ENCODE data around the gene KNOP1. TPM values are rescaled to one million over a fixed set of nuclear protein-coding genes. Genes with fewer than 3 reads are reported as not detected.

The KNOP1 gene
- total RNA-seq, 1 donor from 2014 or later: 46.5 TPM

DNA sequence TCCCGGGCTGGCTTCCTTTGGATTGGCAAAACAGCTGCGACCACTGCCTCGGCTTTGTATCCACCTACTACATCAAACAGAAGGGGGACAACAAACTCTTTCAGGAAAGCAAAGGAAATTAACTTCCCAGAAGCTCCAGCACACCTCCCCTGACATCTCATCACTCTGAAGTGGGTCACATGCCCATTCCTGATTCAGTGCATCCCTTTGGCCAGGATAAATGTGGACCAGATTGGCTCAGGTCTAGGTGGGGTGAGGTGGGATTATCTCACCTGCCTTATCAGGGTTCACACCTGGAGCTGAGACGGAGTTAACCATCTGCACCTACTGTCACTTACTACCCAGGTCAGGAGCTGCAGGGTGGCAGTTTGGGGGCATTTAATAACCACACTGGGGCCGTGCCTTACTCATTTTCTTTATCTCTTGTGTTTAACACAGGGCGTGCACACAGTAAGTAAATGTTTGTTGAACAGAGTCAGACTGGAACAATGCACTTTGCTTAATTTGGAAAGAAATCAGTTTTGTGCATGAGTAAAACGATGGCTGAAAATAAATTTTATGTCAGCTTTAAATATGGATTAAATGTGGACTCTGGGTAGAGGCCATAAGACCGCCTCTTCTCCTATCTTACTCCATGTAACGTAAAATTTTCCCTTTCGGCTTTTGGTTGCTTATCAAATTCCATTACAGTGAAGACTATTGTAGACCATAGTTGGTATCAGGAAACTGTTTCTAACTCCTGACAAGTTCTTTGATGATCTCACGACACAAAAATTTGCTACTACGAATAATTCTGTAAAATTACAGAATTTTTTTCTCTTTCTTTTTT, 36.0 kb upstream of the KNOP1 start:
- H3K27ac Mint-ChIP-seq: peak overlapping the region; percentile 83
- H3K4me3 Mint-ChIP-seq: no peak overlapping the region
- no peaks in the 10 kb centered on the region for H3K36me3 Mint-ChIP-seq
- TF ChIP-seq, protein P1, sequence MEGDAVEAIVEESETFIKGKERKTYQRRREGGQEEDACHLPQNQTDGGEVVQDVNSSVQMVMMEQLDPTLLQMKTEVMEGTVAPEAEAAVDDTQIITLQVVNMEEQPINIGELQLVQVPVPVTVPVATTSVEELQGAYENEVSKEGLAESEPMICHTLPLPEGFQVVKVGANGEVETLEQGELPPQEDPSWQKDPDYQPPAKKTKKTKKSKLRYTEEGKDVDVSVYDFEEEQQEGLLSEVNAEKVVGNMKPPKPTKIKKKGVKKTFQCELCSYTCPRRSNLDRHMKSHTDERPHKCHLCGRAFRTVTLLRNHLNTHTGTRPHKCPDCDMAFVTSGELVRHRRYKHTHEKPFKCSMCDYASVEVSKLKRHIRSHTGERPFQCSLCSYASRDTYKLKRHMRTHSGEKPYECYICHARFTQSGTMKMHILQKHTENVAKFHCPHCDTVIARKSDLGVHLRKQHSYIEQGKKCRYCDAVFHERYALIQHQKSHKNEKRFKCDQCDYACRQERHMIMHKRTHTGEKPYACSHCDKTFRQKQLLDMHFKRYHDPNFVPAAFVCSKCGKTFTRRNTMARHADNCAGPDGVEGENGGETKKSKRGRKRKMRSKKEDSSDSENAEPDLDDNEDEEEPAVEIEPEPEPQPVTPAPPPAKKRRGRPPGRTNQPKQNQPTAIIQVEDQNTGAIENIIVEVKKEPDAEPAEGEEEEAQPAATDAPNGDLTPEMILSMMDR (IDR thresholded peaks at IDR 0.05; ENCODE audit: unreplicated experiment): no peak
- H3K9me3 Mint-ChIP-seq: no peaks in the 10 kb centered on the region
- no peaks in the 10 kb centered on the region for H3K27me3 Mint-ChIP-seq (ENCODE audit: low read depth)
- DNase-seq (ENCODE audit: low spot score in 2 of 2, unreplicated experiment in 2 of 2): no peak
- peaks cover 68% of the 10 kb centered on the region for H3K4me1 Mint-ChIP-seq

- H3K9me3 Mint-ChIP-seq: no peaks in the 10 kb centered on the region
- TF ChIP-seq, protein P1 (IDR thresholded peaks at IDR 0.05; ENCODE audit: unreplicated experiment): no peak
- H3K27me3 Mint-ChIP-seq (ENCODE audit: low read depth): no peaks in the 10 kb centered on the region
- H3K4me3 Mint-ChIP-seq: no peak overlapping the region
- peak overlapping the region; percentile 94 for H3K27ac Mint-ChIP-seq
- H3K36me3 Mint-ChIP-seq: no peaks in the 10 kb centered on the region
- DNase-seq (ENCODE audit: low spot score in 2 of 2, unreplicated experiment in 2 of 2): no peak
- peaks cover 75% of the 10 kb centered on the region for H3K4me1 Mint-ChIP-seq
Observed at GRCh38 chr16:19751478-19752385, 33.7 kb upstream of the KNOP1 start.

DNA sequence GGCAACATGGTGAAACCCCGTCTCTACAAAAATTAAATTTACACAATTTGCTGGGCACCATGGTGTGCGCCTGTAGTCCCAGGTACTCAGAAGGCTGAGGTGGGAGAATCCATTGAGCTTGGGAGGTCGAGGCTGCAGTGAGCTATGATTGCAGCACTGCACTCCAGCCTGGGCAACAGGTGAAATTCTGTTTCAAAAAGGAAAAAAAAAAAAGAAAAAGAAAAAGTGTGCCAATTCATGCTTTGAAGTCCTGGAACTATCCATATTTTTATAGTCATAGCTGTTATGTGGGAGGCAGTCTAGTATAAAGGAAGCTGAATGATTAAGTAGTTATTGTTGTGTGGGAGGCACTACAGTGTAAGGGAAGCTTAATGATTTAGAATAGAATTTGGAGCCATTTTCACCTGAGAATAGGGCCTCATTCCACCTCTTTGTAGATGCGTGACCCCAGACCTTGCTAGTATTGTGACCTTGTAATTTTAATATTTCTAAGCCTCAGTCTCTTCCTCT, 31.6 kb upstream of the KNOP1 start:
- Mint-ChIP-seq H3K4me1 (peaks cover 78% of the 10 kb centered on the region), H3K27me3 (ENCODE audit: low read depth) (no peaks in the 10 kb centered on the region), H3K27ac (peak overlapping the region; percentile 95), H3K4me3 (peak overlapping the region; percentile 30), H3K36me3 (no peaks in the 10 kb centered on the region), H3K9me3 (no peaks in the 10 kb centered on the region)
- DNase-seq (ENCODE audit: low spot score in 2 of 2, unreplicated experiment in 2 of 2): no peak
- TF ChIP-seq, protein P1 (IDR thresholded peaks at IDR 0.05; ENCODE audit: unreplicated experiment): no peak

DNA sequence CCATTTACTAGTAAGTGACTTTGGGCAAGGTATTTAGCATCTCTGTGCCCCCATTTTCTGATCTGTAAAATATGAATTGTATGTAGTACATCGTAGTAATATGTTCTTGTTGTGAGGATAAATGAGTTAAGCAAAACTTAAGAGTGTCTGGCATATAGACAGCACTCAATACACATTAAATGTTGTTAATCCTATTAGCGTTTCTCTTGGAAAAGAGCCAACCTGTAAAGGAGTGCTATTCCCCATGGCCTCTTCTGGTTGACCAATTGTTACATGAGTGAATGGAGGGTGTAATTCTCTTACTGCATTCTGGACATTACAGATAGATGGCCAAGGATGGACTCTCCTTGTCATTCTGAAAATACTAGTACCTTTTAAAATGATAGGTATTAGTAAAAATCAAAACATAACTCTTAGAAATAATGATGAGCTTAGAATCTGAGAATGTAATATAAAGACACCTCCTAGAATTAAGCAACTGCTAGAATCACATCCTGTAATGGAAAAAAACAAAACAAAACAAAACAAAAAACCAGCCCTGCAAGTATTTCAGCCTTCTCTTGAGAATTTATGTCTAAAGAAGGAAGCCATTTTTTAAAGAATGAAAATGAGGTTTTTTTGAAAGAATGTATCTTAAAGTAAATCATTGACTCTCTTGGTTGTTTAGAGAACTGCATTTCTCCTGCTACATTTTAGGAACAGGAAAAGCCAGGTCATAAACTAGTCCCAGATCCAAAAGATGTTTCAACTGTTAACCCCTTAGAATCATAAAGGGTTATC, 30.6 kb upstream of the KNOP1 start:
- H3K27ac Mint-ChIP-seq: peak overlapping the region; percentile 95
- no peaks in the 10 kb centered on the region for H3K36me3 Mint-ChIP-seq
- TF ChIP-seq, protein P1 (IDR thresholded peaks at IDR 0.05; ENCODE audit: unreplicated experiment): no peak
- no peaks in the 10 kb centered on the region for H3K27me3 Mint-ChIP-seq (ENCODE audit: low read depth)
- no peak for DNase-seq (ENCODE audit: low spot score in 2 of 2, unreplicated experiment in 2 of 2)
- peak overlapping the region; percentile 30 for H3K4me3 Mint-ChIP-seq
- peaks cover 67% of the 10 kb centered on the region for H3K4me1 Mint-ChIP-seq
- no peaks in the 10 kb centered on the region for H3K9me3 Mint-ChIP-seq

- peak overlapping the region; percentile 25 for H3K27ac Mint-ChIP-seq
- no peaks in the 10 kb centered on the region for H3K36me3 Mint-ChIP-seq
- no peaks in the 10 kb centered on the region for H3K9me3 Mint-ChIP-seq
- no peaks in the 10 kb centered on the region for H3K27me3 Mint-ChIP-seq (ENCODE audit: low read depth)
- TF ChIP-seq, protein P1 (IDR thresholded peaks at IDR 0.05; ENCODE audit: unreplicated experiment): no peak
- no peak overlapping the region for H3K4me3 Mint-ChIP-seq
- peaks cover 53% of the 10 kb centered on the region for H3K4me1 Mint-ChIP-seq
- no peak for DNase-seq (ENCODE audit: low spot score in 2 of 2, unreplicated experiment in 2 of 2)
Observed at GRCh38 chr16:19746561-19746960, 28.5 kb upstream of the KNOP1 start.
